SK-N-DZ (cell line): ENCODE measurements around the gene ODF4.
"Not testable (repeated sequence)": the region's sequence is repeated elsewhere in the genome, so short reads cannot be mapped to it uniquely, and the experiment has no call there.

ENCODE experiments used
- DNase-seq: peaks from one replicate; pipeline ENCODE4 v3.0.0-alpha.2; 2015; ENCODE audit warnings: low spot score
- small RNA-seq, 2 experiments: library from RNA; depleted of rRNA; stranded (forward); fragments of <200 nt; gene quantifications; one replicate each; pipeline ENCODE3, GENCODE V24; 2014

ODF4 gene

GRCh38 chr17:8393470-8394231, 54.0 kb downstream of the ODF4 start:
- DNase-seq = no peak

- DNase-seq = not testable (repeated sequence)
Observed at GRCh38 chr17:8394497-8394896, 54.9 kb downstream of the ODF4 start.

Small RNA genes lying within 50 kb of the gene (small RNA-seq; reads per million reads assigned to genes)
- 0.04 to 0.21 reads per million in 2 experiments for gene RF00265
